ENCODE measurements around the gene CEBPB.

Gene CEBPB

GRCh38 chr20:50151034-50151743 lies 39.4 kb upstream of the CEBPB start:
- TF ChIP-seq TAF1 (IDR thresholded peaks at IDR 0.05; ENCODE audit: borderline replicate concordance, insufficient read depth, low read length): no peak
- TF ChIP-seq FOXP2 (optimal IDR thresholded peaks at IDR 0.05; ENCODE audit: borderline replicate concordance, extremely low read depth, extremely low read length, insufficient read depth): no peak
- no peak for TF ChIP-seq SIN3A (IDR thresholded peaks at IDR 0.05; ENCODE audit: borderline replicate concordance, insufficient read depth, low read length)
- no peak for TF ChIP-seq REST (IDR thresholded peaks at IDR 0.05; ENCODE audit: insufficient read depth in 1 of 2, low read depth in 2 of 2, low read length in 2 of 2)
- no peak; the same call in 1 of the 2 replicates for TF ChIP-seq POLR2AphosphoS5 (IDR thresholded peaks at IDR 0.05; ENCODE audit: low read depth, low read length)

- TF ChIP-seq REST (IDR thresholded peaks at IDR 0.05; ENCODE audit: insufficient read depth in 1 of 2, low read depth in 2 of 2, low read length in 2 of 2): no peak
- TF ChIP-seq POLR2AphosphoS5 (IDR thresholded peaks at IDR 0.05; ENCODE audit: low read depth, low read length): no peak
- TF ChIP-seq FOXP2 (optimal IDR thresholded peaks at IDR 0.05; ENCODE audit: borderline replicate concordance, extremely low read depth, extremely low read length, insufficient read depth): no peak
- no peak for TF ChIP-seq SIN3A (IDR thresholded peaks at IDR 0.05; ENCODE audit: borderline replicate concordance, insufficient read depth, low read length)
- TF ChIP-seq TAF1 (IDR thresholded peaks at IDR 0.05; ENCODE audit: borderline replicate concordance, insufficient read depth, low read length): no peak
Measured at GRCh38 chr20:50152394-50153152, 38.1 kb upstream of the CEBPB start.

GRCh38 chr20:50153153-50153499 lies 37.5 kb upstream of the CEBPB start:
- no peak for TF ChIP-seq TAF1 (IDR thresholded peaks at IDR 0.05; ENCODE audit: borderline replicate concordance, insufficient read depth, low read length)
- 0 out of 2 replicates have a peak, but pooled peaks have one; percentile 10 for TF ChIP-seq SIN3A (IDR thresholded peaks at IDR 0.05; ENCODE audit: borderline replicate concordance, insufficient read depth, low read length)

GRCh38 chr20:50153500-50154377 lies 36.9 kb upstream of the CEBPB start, which contains the start of gene PEDS1:
Gene PEDS1, minus strand, starts transcription at chr20:50153723. Its CDS starts 86 bp downstream, at chr20:50153637.
- TF ChIP-seq TAF1 (IDR thresholded peaks at IDR 0.05; ENCODE audit: borderline replicate concordance, insufficient read depth, low read length) (peak; percentile 44; the same call in 1 of the 2 replicates), REST (IDR thresholded peaks at IDR 0.05; ENCODE audit: insufficient read depth in 1 of 2, low read depth in 2 of 2, low read length in 2 of 2) (no peak), FOXP2 (optimal IDR thresholded peaks at IDR 0.05; ENCODE audit: borderline replicate concordance, extremely low read depth, extremely low read length, insufficient read depth) (peak; percentile 60), SIN3A (IDR thresholded peaks at IDR 0.05; ENCODE audit: borderline replicate concordance, insufficient read depth, low read length) (no peak), POLR2AphosphoS5 (IDR thresholded peaks at IDR 0.05; ENCODE audit: low read depth, low read length) (peak; percentile 69)
